Neural cell (in vitro differentiated cells): ENCODE results near the gene KIF5C.

Source experiments
- EP300 ChIP-seq: fragments of 450-650 bp; conservative IDR thresholded peaks from 2 replicates; pipeline ENCODE4 v1.6.1; 2014; ENCODE audit warnings: antibody characterized with exemption, mild to moderate bottlenecking, moderate library complexity; ENCODE audit not compliant: poor library complexity, severe bottlenecking
- EZH2 ChIP-seq: fragments of 200-600, 300-800 bp; shearing (Covaris generic), sonication (generic); IDR thresholded peaks from 2 replicates; pipeline ENCODE4 v1.6.1; 2014; ENCODE audit warnings: antibody characterized with exemption, low read length, borderline replicate concordance, mild to moderate bottlenecking; ENCODE audit not compliant: insufficient read depth, poor library complexity, severe bottlenecking
- TAF1 ChIP-seq: IDR thresholded peaks from 2 replicates; pipeline ENCODE4 v1.6.1; 2012; ENCODE audit warnings: low read depth
- TF ChIP-seq, protein P1 (sequence below): fragments of 450-650 bp; IDR thresholded peaks from 2 replicates; pipeline ENCODE4 v1.5.1; 2014; ENCODE audit warnings: antibody characterized with exemption, mild to moderate bottlenecking, moderate library complexity; ENCODE audit not compliant: poor library complexity, severe bottlenecking

DNA sequence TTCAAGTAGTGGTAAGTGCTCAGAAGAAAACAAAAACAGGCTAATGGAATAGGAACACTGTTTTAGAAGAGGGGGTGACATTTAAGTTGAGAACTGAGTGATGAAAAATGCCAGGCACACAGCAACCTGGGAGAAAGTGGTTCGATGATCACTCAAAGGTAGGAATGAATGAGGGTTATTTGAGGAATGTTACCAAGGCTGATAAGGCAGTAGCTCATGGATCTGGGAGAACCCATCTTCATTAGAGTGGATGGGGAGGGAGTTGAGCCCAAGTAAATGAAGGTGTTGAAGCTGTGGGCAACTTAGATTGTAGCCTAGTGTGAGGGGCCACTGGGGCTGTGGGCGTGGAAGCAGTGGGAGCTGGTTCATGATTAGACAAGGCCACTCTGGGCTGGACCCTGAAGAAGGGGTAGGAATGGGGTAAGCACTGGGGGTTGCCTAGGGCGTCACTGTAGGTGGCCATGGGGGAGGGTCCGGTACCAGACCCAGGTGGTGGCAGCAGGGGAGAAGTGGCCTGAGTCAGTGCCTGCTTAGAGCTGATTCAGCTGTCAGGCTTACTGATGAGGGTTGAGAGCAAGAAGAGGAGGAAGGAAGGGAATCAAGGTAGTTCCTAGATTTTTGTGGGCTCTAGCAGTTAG is 141.0 kb downstream of the KIF5C start:
- no peak for TF ChIP-seq TAF1
- no peak for TF ChIP-seq EP300
- TF ChIP-seq, protein P1, sequence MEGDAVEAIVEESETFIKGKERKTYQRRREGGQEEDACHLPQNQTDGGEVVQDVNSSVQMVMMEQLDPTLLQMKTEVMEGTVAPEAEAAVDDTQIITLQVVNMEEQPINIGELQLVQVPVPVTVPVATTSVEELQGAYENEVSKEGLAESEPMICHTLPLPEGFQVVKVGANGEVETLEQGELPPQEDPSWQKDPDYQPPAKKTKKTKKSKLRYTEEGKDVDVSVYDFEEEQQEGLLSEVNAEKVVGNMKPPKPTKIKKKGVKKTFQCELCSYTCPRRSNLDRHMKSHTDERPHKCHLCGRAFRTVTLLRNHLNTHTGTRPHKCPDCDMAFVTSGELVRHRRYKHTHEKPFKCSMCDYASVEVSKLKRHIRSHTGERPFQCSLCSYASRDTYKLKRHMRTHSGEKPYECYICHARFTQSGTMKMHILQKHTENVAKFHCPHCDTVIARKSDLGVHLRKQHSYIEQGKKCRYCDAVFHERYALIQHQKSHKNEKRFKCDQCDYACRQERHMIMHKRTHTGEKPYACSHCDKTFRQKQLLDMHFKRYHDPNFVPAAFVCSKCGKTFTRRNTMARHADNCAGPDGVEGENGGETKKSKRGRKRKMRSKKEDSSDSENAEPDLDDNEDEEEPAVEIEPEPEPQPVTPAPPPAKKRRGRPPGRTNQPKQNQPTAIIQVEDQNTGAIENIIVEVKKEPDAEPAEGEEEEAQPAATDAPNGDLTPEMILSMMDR, result no peak
- no peak for TF ChIP-seq EZH2
